ENCODE measurements around the gene CHAC1. TPM values are rescaled to one million over a fixed set of nuclear protein-coding genes. Genes with fewer than 3 reads are reported as not detected.

CHAC1 gene
- total and polyA plus RNA-seq, 2 of the 13 experiments (the other 11 are each of a cell fraction or from before 2014, with no cell fraction given), result 0.44 TPM; not detected in 1

DNA sequence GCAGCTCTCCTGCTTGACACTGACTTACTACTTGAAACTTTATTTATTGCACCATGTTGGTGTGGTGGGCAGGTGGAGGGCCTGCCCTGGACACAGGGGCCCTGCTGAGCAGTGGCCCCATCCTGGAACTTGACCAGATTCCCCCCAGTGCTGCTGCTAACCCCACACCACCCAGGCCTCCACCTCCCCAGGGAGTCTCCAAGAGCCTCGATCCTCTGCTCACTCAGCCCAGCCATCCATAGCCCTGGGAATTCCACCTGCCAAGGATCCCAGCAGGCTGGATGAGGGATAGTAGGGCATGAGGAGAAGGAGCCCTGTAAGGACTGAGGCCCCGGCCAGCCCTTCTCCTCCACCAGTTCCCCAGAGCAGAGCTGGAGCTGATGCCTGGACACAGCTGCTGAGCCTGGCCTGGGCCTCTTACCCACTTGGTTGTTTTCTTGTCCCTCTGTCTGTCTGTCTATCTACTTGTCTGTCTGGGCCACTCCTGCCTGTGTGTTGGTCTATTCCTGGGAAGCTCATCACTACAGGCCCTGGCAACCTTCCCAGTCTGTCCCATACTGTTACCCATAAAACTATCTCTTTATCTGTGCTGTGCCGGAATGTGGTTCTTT is 2.8 kb downstream of the CHAC1 start:
- WGBS (ENCODE audit: low lambda C conversion rate), result 0% methylated on average over 1 of the region's 3 CpGs
- Histone ChIP-seq H2AFZ (ENCODE audit: low read length) (no peak overlapping the region), H3K9ac (ENCODE audit: insufficient read depth, low read depth, low read length) (no peak overlapping the region), H3K27me3 (ENCODE audit: control insufficient read depth in 1 of 2, insufficient read depth in 2 of 2, low read length in 2 of 2) (peaks cover 14 to 61% of the 10 kb centered on the region in 2 experiments; a peak in 4 of 5 replicates), H3K79me2 (ENCODE audit: insufficient read depth, low read length) (no peaks in the 10 kb centered on the region), H3K36me3 (replicated peaks in 1 of 2; ENCODE audit: control insufficient read depth in 1 of 2, insufficient read depth in 2 of 2, low read length in 2 of 2) (no peaks in the 10 kb centered on the region), H3K27ac (ENCODE audit: extremely low read length, insufficient read depth, low read length) (no peak overlapping the region), H3K9me3 (ENCODE audit: low read length) (no peaks in the 10 kb centered on the region), H3K4me2 (ENCODE audit: low read depth, low read length) (no peak overlapping the region), H3K4me3 (replicated peaks in 1 of 3; ENCODE audit: insufficient read depth in 1 of 3, low read depth in 2 of 3, low read length in 3 of 3) (no peak overlapping the region), H3K4me1 (ENCODE audit: insufficient read depth, low read length) (0 out of 2 replicates have a peak, but pooled peaks cover 9% of the 10 kb centered on the region), H4K20me1 (ENCODE audit: insufficient read depth, low read length) (no peaks in the 10 kb centered on the region)
- intact Hi-C loops (cut with micrococcal nuclease; ENCODE audit: unreplicated experiment), result no loop called here
- BruUV-seq (replicated peaks), result no TSS peak
- ChIA-PET POLR2A (interaction anchor here (1.0 kb wide), 1 partner anchor 15 kb away, joined by 3 read pairs; no protein-coding TSS in a partner anchor), CTCF (ENCODE audit: low intra/inter-chr PET ratio, low total read pairs) (no interaction called here)
- DNase-seq (ENCODE audit: low spot score), result no peak
- ATAC-seq, result peak; percentile 10; the same call in 1 of the 3 replicates
- no peak for FAIRE-seq
- in situ Hi-C loops (cut with HindIII; ENCODE audit: extremely low pct_ligation_motif_present, low pct_unique_long_range_greater_than_20kb), result no loop called here
- TF ChIP-seq U2AF2 (IDR thresholded peaks at IDR 0.05; ENCODE audit: low read depth, low read length) (no peak), ZNF720 (CRISPR knock-in tag; IDR thresholded peaks at IDR 0.05) (no peak), RAD51 (IDR thresholded peaks at IDR 0.05; ENCODE audit: borderline replicate concordance) (no peak), RFX1 (IDR thresholded peaks at IDR 0.05) (no peak), ZNF30 (CRISPR knock-in tag; IDR thresholded peaks at IDR 0.05) (no peak), ZNF572 (CRISPR knock-in tag; IDR thresholded peaks at IDR 0.05) (no peak), ZZZ3 (CRISPR knock-in tag; IDR thresholded peaks at IDR 0.05; ENCODE audit: borderline replicate concordance) (no peak)
- TF ChIP-seq, protein P1, sequence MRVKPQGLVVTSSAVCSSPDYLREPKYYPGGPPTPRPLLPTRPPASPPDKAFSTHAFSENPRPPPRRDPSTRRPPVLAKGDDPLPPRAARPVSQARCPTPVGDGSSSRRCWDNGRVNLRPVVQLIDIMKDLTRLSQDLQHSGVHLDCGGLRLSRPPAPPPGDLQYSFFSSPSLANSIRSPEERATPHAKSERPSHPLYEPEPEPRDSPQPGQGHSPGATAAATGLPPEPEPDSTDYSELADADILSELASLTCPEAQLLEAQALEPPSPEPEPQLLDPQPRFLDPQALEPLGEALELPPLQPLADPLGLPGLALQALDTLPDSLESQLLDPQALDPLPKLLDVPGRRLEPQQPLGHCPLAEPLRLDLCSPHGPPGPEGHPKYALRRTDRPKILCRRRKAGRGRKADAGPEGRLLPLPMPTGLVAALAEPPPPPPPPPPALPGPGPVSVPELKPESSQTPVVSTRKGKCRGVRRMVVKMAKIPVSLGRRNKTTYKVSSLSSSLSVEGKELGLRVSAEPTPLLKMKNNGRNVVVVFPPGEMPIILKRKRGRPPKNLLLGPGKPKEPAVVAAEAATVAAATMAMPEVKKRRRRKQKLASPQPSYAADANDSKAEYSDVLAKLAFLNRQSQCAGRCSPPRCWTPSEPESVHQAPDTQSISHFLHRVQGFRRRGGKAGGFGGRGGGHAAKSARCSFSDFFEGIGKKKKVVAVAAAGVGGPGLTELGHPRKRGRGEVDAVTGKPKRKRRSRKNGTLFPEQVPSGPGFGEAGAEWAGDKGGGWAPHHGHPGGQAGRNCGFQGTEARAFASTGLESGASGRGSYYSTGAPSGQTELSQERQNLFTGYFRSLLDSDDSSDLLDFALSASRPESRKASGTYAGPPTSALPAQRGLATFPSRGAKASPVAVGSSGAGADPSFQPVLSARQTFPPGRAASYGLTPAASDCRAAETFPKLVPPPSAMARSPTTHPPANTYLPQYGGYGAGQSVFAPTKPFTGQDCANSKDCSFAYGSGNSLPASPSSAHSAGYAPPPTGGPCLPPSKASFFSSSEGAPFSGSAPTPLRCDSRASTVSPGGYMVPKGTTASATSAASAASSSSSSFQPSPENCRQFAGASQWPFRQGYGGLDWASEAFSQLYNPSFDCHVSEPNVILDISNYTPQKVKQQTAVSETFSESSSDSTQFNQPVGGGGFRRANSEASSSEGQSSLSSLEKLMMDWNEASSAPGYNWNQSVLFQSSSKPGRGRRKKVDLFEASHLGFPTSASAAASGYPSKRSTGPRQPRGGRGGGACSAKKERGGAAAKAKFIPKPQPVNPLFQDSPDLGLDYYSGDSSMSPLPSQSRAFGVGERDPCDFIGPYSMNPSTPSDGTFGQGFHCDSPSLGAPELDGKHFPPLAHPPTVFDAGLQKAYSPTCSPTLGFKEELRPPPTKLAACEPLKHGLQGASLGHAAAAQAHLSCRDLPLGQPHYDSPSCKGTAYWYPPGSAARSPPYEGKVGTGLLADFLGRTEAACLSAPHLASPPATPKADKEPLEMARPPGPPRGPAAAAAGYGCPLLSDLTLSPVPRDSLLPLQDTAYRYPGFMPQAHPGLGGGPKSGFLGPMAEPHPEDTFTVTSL (CRISPR knock-in tag; IDR thresholded peaks at IDR 0.05; ENCODE audit: borderline replicate concordance), result no peak
- TF ChIP-seq, protein P2, sequence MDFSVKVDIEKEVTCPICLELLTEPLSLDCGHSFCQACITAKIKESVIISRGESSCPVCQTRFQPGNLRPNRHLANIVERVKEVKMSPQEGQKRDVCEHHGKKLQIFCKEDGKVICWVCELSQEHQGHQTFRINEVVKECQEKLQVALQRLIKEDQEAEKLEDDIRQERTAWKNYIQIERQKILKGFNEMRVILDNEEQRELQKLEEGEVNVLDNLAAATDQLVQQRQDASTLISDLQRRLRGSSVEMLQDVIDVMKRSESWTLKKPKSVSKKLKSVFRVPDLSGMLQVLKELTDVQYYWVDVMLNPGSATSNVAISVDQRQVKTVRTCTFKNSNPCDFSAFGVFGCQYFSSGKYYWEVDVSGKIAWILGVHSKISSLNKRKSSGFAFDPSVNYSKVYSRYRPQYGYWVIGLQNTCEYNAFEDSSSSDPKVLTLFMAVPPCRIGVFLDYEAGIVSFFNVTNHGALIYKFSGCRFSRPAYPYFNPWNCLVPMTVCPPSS (IDR thresholded peaks at IDR 0.05), result no peak
